Keratinocyte (primary cell): Measurements from ENCODE around the gene TRIM74. TPM values are rescaled to one million over a fixed set of nuclear protein-coding genes. Genes with fewer than 3 reads are reported as not detected.

ENCODE experiments used
- DNase-seq: peaks from one replicate; pipeline ENCODE4 v3.0.0-alpha.2; 2011; ENCODE audit warnings: low read depth, missing footprints, low spot score
- FAIRE-seq: peaks from 2 replicates; lab custom pipeline; 2011; peaks lifted over from hg19 to GRCh38; lab: Jason Lieb, UNC
- H2AFZ ChIP-seq: 2 replicates; pipeline ENCODE4 v1.6.0; 2012; ENCODE audit warnings: low read length, control low read depth, inconsistent platforms; ENCODE audit not compliant: control insufficient read depth
- H3K27ac ChIP-seq: 2 replicates; pipeline ENCODE4 v1.5.1; 2011; ENCODE audit warnings: low read length; ENCODE audit not compliant: control insufficient read depth, insufficient read depth
- H3K27me3 ChIP-seq: 3 replicates; pipeline ENCODE4 v1.6.0; 2011; ENCODE audit warnings: low read length; ENCODE audit not compliant: control insufficient read depth, insufficient read depth; ENCODE audit errors: extremely low read depth
- H3K36me3 ChIP-seq, 2 experiments: 2 replicates in 1 of 2; 3 replicates in 1 of 2; pipeline ENCODE4 v1.5.1; 2011; ENCODE audit warnings: low read length in 2 of 2, mild to moderate bottlenecking in 1 of 2; ENCODE audit not compliant: control insufficient read depth in 2 of 2, insufficient read depth in 2 of 2; ENCODE audit errors: extremely low read depth in 1 of 2
- H3K4me1 ChIP-seq: 3 replicates; pipeline ENCODE4 v1.5.1; 2011; ENCODE audit warnings: low read length; ENCODE audit not compliant: control insufficient read depth, insufficient read depth; ENCODE audit errors: extremely low read depth
- H3K4me2 ChIP-seq: 3 replicates; pipeline ENCODE4 v1.6.0; 2011; ENCODE audit warnings: low read depth, low read length; ENCODE audit not compliant: control insufficient read depth, insufficient read depth; ENCODE audit errors: extremely low read depth
- H3K4me3 ChIP-seq, 3 experiments: fragments of 200-600 bp in 1 of 3; sonication (generic) in 1 of 3; 2 replicates in 2 of 3; 3 replicates in 1 of 3; pipeline ENCODE4 v1.5.1; 2011 to 2016; ENCODE audit warnings: low read length in 3 of 3, mild to moderate bottlenecking in 3 of 3, control low read depth in 2 of 3, inconsistent platforms in 1 of 3, low read depth in 1 of 3, mixed read lengths in 1 of 3, mixed run types in 1 of 3, moderate library complexity in 1 of 3; ENCODE audit not compliant: control insufficient read depth in 2 of 3, insufficient read depth in 2 of 3; ENCODE audit errors: extremely low read depth in 1 of 3
- H3K79me2 ChIP-seq: 2 replicates; pipeline ENCODE4 v1.6.0; 2012; ENCODE audit warnings: low read length; ENCODE audit not compliant: control insufficient read depth, insufficient read depth
- H3K9ac ChIP-seq: 3 replicates; pipeline ENCODE4 v1.6.0; 2011; ENCODE audit warnings: low read length; ENCODE audit not compliant: control insufficient read depth, insufficient read depth; ENCODE audit errors: extremely low read depth
- H3K9me1 ChIP-seq: 3 replicates; pipeline ENCODE4 v1.6.0; 2011; ENCODE audit warnings: low read length; ENCODE audit not compliant: control insufficient read depth, insufficient read depth; ENCODE audit errors: extremely low read depth
- H3K9me3 ChIP-seq: 2 replicates; pipeline ENCODE4 v1.5.1; 2012; ENCODE audit warnings: low read depth, low read length; ENCODE audit not compliant: control insufficient read depth
- H4K20me1 ChIP-seq: 3 replicates; pipeline ENCODE4 v1.6.0; 2011; ENCODE audit warnings: low read length; ENCODE audit not compliant: control insufficient read depth, insufficient read depth; ENCODE audit errors: extremely low read depth
- CTCF ChIP-seq, 3 experiments: IDR thresholded peaks in 1 of 3; conservative IDR thresholded peaks in 1 of 3; optimal IDR thresholded peaks in 1 of 3; 2 replicates in 2 of 3; 3 replicates in 1 of 3; pipeline versions ENCODE3 to v1.5.1; 2011; ENCODE audit warnings: low read length in 3 of 3, mild to moderate bottlenecking in 3 of 3, moderate library complexity in 2 of 3, control low read depth in 1 of 3, inconsistent platforms in 1 of 3; ENCODE audit not compliant: insufficient read depth in 2 of 3; ENCODE audit errors: extremely low read depth in 1 of 3
- EZH2 ChIP-seq: IDR thresholded peaks from one replicate; pipeline ENCODE4 v1.6.1; 2012; ENCODE audit warnings: inconsistent platforms, mild to moderate bottlenecking, low read length, moderate library complexity
- dilution Hi-C: fragments of 300-500 bp; cut with MboI; formaldehyde crosslinking; loops from one replicate; pipeline ENCODE4 v1.7.0; 2020; ENCODE audit warnings: low sequenced_read_pairs; ENCODE audit not compliant: extremely low pct_ligation_motif_present
- polyA plus RNA-seq, 5 experiments: library from polyadenylated mRNA; depleted of rRNA in 3 of 5; stranded (reverse) in 3 of 5; stranded (forward) in 1 of 5; unstranded in 1 of 5; fragments of >200 nt; gene quantifications; 1 replicate in 1 of 5; 2 replicates in 3 of 5; 3 replicates in 1 of 5; pipeline versions ENCODE4 v1.2.1 to v1.2.3, GENCODE V29; 2011 to 2012; ENCODE audit warnings: missing spikeins in 2 of 5, low read depth in 1 of 5, low replicate concordance in 1 of 5

TRIM74 gene
- polyA plus RNA-seq, 1 donor (not counting 4 experiments of a cell fraction or from before 2014, with no cell fraction given): not detected

DNA sequence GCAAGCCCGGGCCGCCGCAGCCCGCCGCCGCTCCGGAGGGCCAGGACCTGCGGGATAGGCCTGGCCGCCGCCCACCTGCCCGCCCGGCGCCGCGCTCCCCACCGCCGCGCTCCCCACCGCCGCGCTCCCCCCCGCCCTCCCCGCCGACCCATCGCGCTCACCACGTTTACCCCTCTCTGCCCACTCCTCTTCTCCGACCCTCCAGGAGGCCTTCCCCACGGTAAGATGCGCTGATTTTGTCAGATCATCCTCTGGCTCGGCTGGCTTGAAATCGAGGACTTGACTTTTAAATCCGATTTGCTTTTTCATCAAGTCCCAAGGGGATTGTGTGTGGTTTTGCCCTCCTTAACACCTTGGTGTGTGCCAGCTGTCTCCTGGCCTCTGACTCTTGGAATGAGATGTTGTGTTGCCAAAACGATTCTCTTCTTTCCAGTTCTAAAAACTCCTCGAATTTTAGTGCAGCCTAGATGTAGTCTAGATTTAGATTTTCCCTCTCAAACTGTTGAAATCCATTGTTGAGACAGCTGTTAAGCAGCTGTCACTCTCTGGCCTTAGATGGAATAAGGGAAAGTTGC lies 43.6 kb downstream of the TRIM74 start:
- Histone ChIP-seq H3K9me3 (no peaks in the 10 kb centered on the region), H3K4me2 (peak overlapping the region; percentile 98), H3K9ac (peak overlapping the region; percentile 98), H2AFZ (no peak overlapping the region), H3K27me3 (no peaks in the 10 kb centered on the region), H3K79me2 (peaks cover 37% of the 10 kb centered on the region), H3K4me1 (peaks cover 11% of the 10 kb centered on the region), H3K4me3 (peak overlapping the region; percentile 66 to 98 (median 95)), H3K9me1 (no peaks in the 10 kb centered on the region), H4K20me1 (no peaks in the 10 kb centered on the region), H3K27ac (peak overlapping the region; percentile 97), H3K36me3 (peaks cover 14 to 31% of the 10 kb centered on the region in 2 experiments)
- FAIRE-seq: no peak
- dilution Hi-C loops: no loop called here
- no peak for DNase-seq
- TF ChIP-seq EZH2 (no peak), CTCF (optimal IDR thresholded peaks at IDR 0.05 in 1 of 3, IDR thresholded peaks at IDR 0.05 in 1 of 3, conservative IDR thresholded peaks at IDR 0.05 in 1 of 3; ENCODE audit: extremely low read depth in 1 of 3, insufficient read depth in 2 of 3, low read length in 3 of 3) (no peak)

- FAIRE-seq (no peak), DNase-seq (no peak)
- Histone ChIP-seq H3K79me2 (peaks cover 39% of the 10 kb centered on the region), H3K4me3 (peak within 1 kb of the TSS; percentile 66 to 98 (median 95)), H3K27ac (peak within 1 kb of the TSS; percentile 97), H3K36me3 (peaks cover 14 to 26% of the 10 kb centered on the region in 2 experiments), H4K20me1 (no peaks in the 10 kb centered on the region), H3K27me3 (no peaks in the 10 kb centered on the region), H3K9ac (peak within 1 kb of the TSS; percentile 98), H2AFZ (peak within 1 kb of the TSS; percentile 97), H3K9me3 (no peaks in the 10 kb centered on the region), H3K4me2 (peak within 1 kb of the TSS; percentile 98), H3K4me1 (peaks cover 11% of the 10 kb centered on the region), H3K9me1 (no peaks in the 10 kb centered on the region)
- dilution Hi-C loops: no loop called here
- TF ChIP-seq EZH2: no peak
Observed at GRCh38 chr7:72924733-72925545, 44.3 kb downstream of the TRIM74 start, which contains the start of gene POM121. Gene POM121 (plus strand): TSS chr7:72925095. CDS start chr7:72925122, 27 bp downstream.
